HEK293 (cell line): ENCODE measurements around the gene CRY2.

ENCODE experiments used
- CTCF ChIA-PET: fragments of 350-600 bp; formaldehyde crosslinking; extraction: SDS; loops from one replicate; lab custom pipeline; 2021; ENCODE audit warnings: antibody characterized with exemption; lab: Yijun Ruan, JAX
- POLR2A ChIA-PET: fragments of 300-600 bp; formaldehyde crosslinking; extraction: SDS; loops from one replicate; lab custom pipeline; 2020; ENCODE audit warnings: antibody characterized with exemption, inconsistent platforms; lab: Yijun Ruan, JAX
- H3K27ac ChIP-seq: fragments of 200-500 bp; sonication (Bioruptor generic); 2 replicates; pipeline ENCODE4 v1.5.1; 2014; ENCODE audit warnings: low read depth, low read length, control low read depth, inconsistent platforms; ENCODE audit errors: extremely low read depth
- H3K36me3 ChIP-seq, 2 experiments: fragments of 200-500 bp in 1 of 2; sonication (Bioruptor generic) in 1 of 2; 1 replicate in 1 of 2; 2 replicates in 1 of 2; pipeline ENCODE4 v1.5.1; 2014 to 2017; ENCODE audit warnings: inconsistent platforms in 2 of 2, low read length in 2 of 2; ENCODE audit not compliant: control insufficient read depth in 2 of 2, insufficient read depth in 1 of 2
- H3K4me1 ChIP-seq: fragments of 200-500 bp; sonication (Bioruptor generic); 2 replicates; pipeline ENCODE4 v1.5.1; 2014; ENCODE audit warnings: mild to moderate bottlenecking, low read length, inconsistent platforms; ENCODE audit not compliant: control insufficient read depth, insufficient read depth
- H3K4me3 ChIP-seq: 2 replicates; pipeline ENCODE4 v1.5.1; 2011; ENCODE audit warnings: low read depth, mild to moderate bottlenecking, control low read depth, low read length, moderate library complexity
- H3K9me3 ChIP-seq: fragments of 200-500 bp; sonication (Bioruptor generic); 2 replicates; pipeline ENCODE4 v1.5.1; 2014; ENCODE audit warnings: low read depth, low read length, inconsistent platforms; ENCODE audit not compliant: control insufficient read depth, insufficient read depth
- GLIS2 ChIP-seq: fragments of 450-650 bp; formaldehyde crosslinking; IDR thresholded peaks from 2 replicates; pipeline ENCODE4 v1.5.1; 2016; ENCODE audit warnings: missing biosample characterization, missing genetic modification characterization
- HOXC10 ChIP-seq: sonication (generic); formaldehyde crosslinking; IDR thresholded peaks from 2 replicates; pipeline ENCODE4 v1.8.1; 2023; ENCODE audit warnings: mild to moderate bottlenecking, missing genetic modification reagents
- KLF17 ChIP-seq: fragments of 450-650 bp; formaldehyde crosslinking; IDR thresholded peaks from 2 replicates; pipeline ENCODE4 v1.5.1; 2016; ENCODE audit warnings: missing biosample characterization, missing genetic modification characterization
- PBX3 ChIP-seq: sonication (generic); formaldehyde crosslinking; IDR thresholded peaks from 2 replicates; pipeline ENCODE4 v1.8.1; 2022; ENCODE audit warnings: mild to moderate bottlenecking, moderate library complexity, missing genetic modification reagents
- PRDM10 ChIP-seq: fragments of 450-650 bp; formaldehyde crosslinking; IDR thresholded peaks from 2 replicates; pipeline ENCODE4 v1.5.1; 2016; ENCODE audit warnings: missing biosample characterization, missing genetic modification characterization
- REST ChIP-seq: fragments of 450-650 bp; formaldehyde crosslinking; IDR thresholded peaks from 2 replicates; pipeline ENCODE4 v1.5.1; 2016; ENCODE audit warnings: missing biosample characterization, missing genetic modification characterization
- SP3 ChIP-seq: fragments of 450-650 bp; formaldehyde crosslinking; IDR thresholded peaks from 2 replicates; pipeline ENCODE4 v1.5.1; 2016; ENCODE audit warnings: missing biosample characterization, missing genetic modification characterization
- YY1 ChIP-seq: fragments of 450-650 bp; formaldehyde crosslinking; IDR thresholded peaks from 2 replicates; pipeline ENCODE4 v1.5.1; 2018; ENCODE audit warnings: missing biosample characterization, missing genetic modification characterization
- ZBTB26 ChIP-seq: fragments of 450-650 bp; formaldehyde crosslinking; optimal IDR thresholded peaks from 2 replicates; pipeline ENCODE3; 2016; ENCODE audit warnings: missing biosample characterization, mild to moderate bottlenecking, missing genetic modification characterization
- ZEB2 ChIP-seq: fragments of 450-650 bp; formaldehyde crosslinking; IDR thresholded peaks from 2 replicates; pipeline ENCODE4 v1.5.1; 2016; ENCODE audit warnings: missing biosample characterization, missing genetic modification characterization
- ZFP69B ChIP-seq: fragments of 450-650 bp; formaldehyde crosslinking; IDR thresholded peaks from 2 replicates; pipeline ENCODE4 v1.5.1; 2016; ENCODE audit warnings: missing biosample characterization, missing genetic modification characterization
- ZNF121 ChIP-seq: fragments of 450-650 bp; formaldehyde crosslinking; IDR thresholded peaks from 2 replicates; pipeline ENCODE4 v1.5.1; 2016; ENCODE audit warnings: missing biosample characterization, missing genetic modification characterization
- ZNF157 ChIP-seq: fragments of 450-650 bp; formaldehyde crosslinking; IDR thresholded peaks from 2 replicates; pipeline ENCODE4 v1.5.1; 2016; ENCODE audit warnings: missing biosample characterization, missing genetic modification characterization
- ZNF2 ChIP-seq: fragments of 450-650 bp; formaldehyde crosslinking; IDR thresholded peaks from 2 replicates; pipeline ENCODE4 v1.5.1; 2016; ENCODE audit warnings: missing biosample characterization, missing genetic modification characterization
- ZNF221 ChIP-seq: fragments of 450-650 bp; formaldehyde crosslinking; IDR thresholded peaks from 2 replicates; pipeline ENCODE4 v1.5.1; 2017; ENCODE audit warnings: missing biosample characterization, missing genetic modification characterization, borderline replicate concordance
- ZNF350 ChIP-seq: fragments of 450-650 bp; formaldehyde crosslinking; IDR thresholded peaks from 2 replicates; pipeline ENCODE4 v1.5.0; 2017; ENCODE audit warnings: missing biosample characterization, mild to moderate bottlenecking, missing genetic modification characterization
- ZNF354C ChIP-seq: fragments of 450-650 bp; formaldehyde crosslinking; IDR thresholded peaks from 2 replicates; pipeline ENCODE4 v1.5.1; 2016; ENCODE audit warnings: missing biosample characterization, missing genetic modification characterization, low read depth, borderline replicate concordance
- ZNF426 ChIP-seq: fragments of 450-650 bp; formaldehyde crosslinking; IDR thresholded peaks from 2 replicates; pipeline ENCODE4 v1.5.1; 2017; ENCODE audit warnings: missing biosample characterization, missing genetic modification characterization, mild to moderate bottlenecking, inconsistent platforms, moderate library complexity
- ZNF449 ChIP-seq: fragments of 450-650 bp; formaldehyde crosslinking; IDR thresholded peaks from 2 replicates; pipeline ENCODE4 v1.5.1; 2017; ENCODE audit warnings: missing biosample characterization, mild to moderate bottlenecking, missing genetic modification characterization, moderate library complexity
- ZNF677 ChIP-seq: fragments of 450-650 bp; IDR thresholded peaks from 2 replicates; pipeline ENCODE4 v1.5.0; 2018; ENCODE audit warnings: missing biosample characterization, mild to moderate bottlenecking, missing genetic modification characterization, moderate library complexity
- ZNF76 ChIP-seq: fragments of 450-650 bp; formaldehyde crosslinking; IDR thresholded peaks from 2 replicates; pipeline ENCODE4; 2016; ENCODE audit warnings: low read depth, missing biosample characterization, missing genetic modification characterization, borderline replicate concordance
- ZNF785 ChIP-seq: fragments of 450-650 bp; formaldehyde crosslinking; IDR thresholded peaks from 2 replicates; pipeline ENCODE4 v1.5.1; 2016; ENCODE audit warnings: missing biosample characterization, missing genetic modification characterization

Gene CRY2

GRCh38 chr11:45884596-45885185 is 37.4 kb downstream of the CRY2 start (continued):
- TF ChIP-seq KLF17 (no peak), HOXC10 (CRISPR knock-in tag) (no peak)

GRCh38 chr11:45885274-45885920 is 38.1 kb downstream of the CRY2 start, which contains the start of gene MAPK8IP1:
TSS of gene MAPK8IP1 (plus strand) at chr11:45885651. CDS start at chr11:45885821, 170 bp downstream.
- H3K9me3 ChIP-seq: no peaks in the 10 kb centered on the region
- ChIA-PET POLR2A (no interaction called here), CTCF (interaction anchor here (2.3 kb wide), 1 partner anchor 12 kb away, joined by 20 read pairs; no protein-coding TSS in a partner anchor)
- H3K27ac ChIP-seq: no peak within 1 kb of the TSS; the same call in 1 of the 2 replicates
- H3K36me3 ChIP-seq: peaks cover 0 to 5% of the 10 kb centered on the region in 2 experiments; a peak in 1 of 3 replicates
- peak within 1 kb of the TSS; percentile 37 for H3K4me3 ChIP-seq
- TF ChIP-seq YY1 (tag by site-specific recombination): no peak
- TF ChIP-seq ZNF350: no peak
- TF ChIP-seq GLIS2 (tag by site-specific recombination): peak; percentile 28; the same call in 1 of the 2 replicates
- TF ChIP-seq ZNF677: no peak
- no peak for TF ChIP-seq ZNF221
- no peak for TF ChIP-seq ZFP69B (tag by site-specific recombination)
- 0 out of 2 replicates have a peak, but pooled peaks have one; percentile 21 for TF ChIP-seq SP3 (tag by site-specific recombination)
- TF ChIP-seq PBX3: 0 out of 2 replicates have a peak, but pooled peaks have one; percentile 37
- TF ChIP-seq ZNF2 (tag by site-specific recombination): no peak
- TF ChIP-seq ZNF157 (tag by site-specific recombination): no peak
- peak; percentile 86 for TF ChIP-seq REST (tag by site-specific recombination)
- TF ChIP-seq ZNF785 (tag by site-specific recombination): no peak
- peak; percentile 60; the same call in 1 of the 2 replicates for TF ChIP-seq PRDM10 (tag by site-specific recombination)
- no peak for TF ChIP-seq ZEB2
- TF ChIP-seq ZNF354C (tag by site-specific recombination): no peak
- TF ChIP-seq ZNF449 (tag by site-specific recombination): peak; percentile 98
- TF ChIP-seq ZNF121 (tag by site-specific recombination): no peak
- TF ChIP-seq ZNF426 (tag by site-specific recombination): no peak
- peak; percentile 59 for TF ChIP-seq ZBTB26
- TF ChIP-seq ZNF76 (tag by site-specific recombination): no peak
- no peaks in the 10 kb centered on the region for H3K4me1 ChIP-seq
